ENCODE data around the gene CD55.
"Not testable (repeated sequence)": the region's sequence is repeated elsewhere in the genome, so short reads cannot be mapped to it uniquely, and the experiment has no call there.

The CD55 gene

DNA sequence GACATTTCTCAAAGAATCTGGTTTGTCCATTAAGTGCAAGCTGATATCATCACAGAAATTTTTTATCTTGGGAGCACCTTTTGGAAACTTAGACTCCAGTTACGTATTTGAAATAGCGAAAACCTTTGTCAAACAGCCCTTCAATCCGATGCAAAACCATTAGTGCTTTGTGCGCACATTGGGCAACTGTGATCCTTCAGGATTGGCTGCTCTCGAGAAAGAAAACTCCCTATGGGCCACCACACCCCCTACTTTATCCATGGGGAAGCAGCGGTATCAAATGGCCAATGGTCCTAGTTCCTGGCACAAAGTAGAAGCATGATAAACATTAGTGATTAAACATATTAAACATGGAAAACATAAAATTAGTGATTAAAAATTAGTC is 16.0 kb upstream of the CD55 start:
- no peak for DNase-seq (ENCODE audit: low spot score)

DNA sequence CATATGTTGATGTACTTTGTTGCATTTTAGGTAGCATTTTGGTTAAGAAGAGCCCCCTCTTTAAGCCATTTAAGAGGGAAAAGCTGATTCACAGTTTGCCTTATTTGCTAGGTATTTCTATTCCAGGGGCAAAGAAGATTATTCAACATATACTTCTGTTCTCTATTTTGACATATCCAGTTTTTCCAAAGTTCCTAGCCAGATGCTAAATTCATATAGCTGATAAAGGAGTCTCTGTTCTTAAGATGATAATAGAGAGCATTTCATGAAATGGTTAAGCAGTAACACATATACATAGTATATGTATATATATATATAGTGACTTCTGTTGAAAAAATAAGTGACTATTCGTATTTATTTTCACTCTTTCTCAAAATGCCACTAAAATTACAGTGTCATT is 15.5 kb upstream of the CD55 start:
- DNase-seq (ENCODE audit: low spot score), result no peak

DNA sequence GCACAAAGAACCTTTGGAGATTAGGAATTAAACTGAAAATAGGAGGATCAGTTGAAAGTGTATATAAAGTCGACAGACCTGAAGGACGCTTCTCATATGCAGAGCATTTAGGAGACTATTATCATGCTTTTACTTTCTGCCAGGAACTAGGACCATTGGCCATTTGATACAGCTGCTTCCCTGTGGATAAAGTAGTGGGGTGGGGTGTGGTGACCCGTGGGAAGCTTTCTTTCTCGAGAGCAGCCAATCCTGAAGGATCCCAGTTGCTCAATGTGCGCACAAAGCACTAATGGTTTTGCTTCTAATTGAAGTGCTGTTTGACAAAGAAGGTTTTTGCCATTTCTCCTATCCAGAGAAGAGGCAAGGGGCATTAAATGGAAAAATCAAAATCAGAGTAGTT is 14.9 kb upstream of the CD55 start:
- no peak for DNase-seq (ENCODE audit: low spot score)

DNA sequence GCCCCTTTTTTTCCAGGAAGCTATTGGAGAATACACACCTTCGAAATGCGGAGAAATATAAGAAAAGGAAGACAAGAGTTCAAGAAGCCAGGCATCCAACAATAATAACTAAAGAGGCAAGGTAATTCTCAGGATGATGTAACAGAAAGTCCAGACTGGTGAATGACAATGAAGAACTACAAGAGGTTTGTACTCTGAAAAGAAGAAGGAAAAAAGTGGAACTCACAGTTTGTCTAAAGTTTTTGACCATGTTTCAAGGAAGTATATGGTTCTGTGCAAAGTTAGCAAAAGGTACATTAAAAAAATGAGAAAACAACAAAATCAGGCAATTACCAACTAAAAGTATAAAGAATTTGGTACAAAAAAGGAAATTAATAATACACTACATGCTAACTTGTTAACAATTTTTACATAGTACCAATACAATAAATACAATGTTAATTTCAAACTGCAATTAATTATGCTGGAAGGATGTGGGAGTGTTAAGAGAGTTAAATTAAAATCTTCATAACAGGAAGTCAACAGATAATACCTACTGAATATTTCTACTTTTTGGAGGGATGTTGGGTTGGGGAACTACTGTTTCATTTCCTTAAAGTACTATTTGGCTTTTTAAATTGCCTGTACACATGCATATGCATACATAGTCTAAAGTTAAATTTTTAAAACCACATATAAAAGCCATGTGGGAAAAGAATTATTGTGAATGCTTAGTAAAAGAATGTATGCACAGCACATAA is 12.9 kb upstream of the CD55 start:
- no peak for DNase-seq (ENCODE audit: low spot score)

DNA sequence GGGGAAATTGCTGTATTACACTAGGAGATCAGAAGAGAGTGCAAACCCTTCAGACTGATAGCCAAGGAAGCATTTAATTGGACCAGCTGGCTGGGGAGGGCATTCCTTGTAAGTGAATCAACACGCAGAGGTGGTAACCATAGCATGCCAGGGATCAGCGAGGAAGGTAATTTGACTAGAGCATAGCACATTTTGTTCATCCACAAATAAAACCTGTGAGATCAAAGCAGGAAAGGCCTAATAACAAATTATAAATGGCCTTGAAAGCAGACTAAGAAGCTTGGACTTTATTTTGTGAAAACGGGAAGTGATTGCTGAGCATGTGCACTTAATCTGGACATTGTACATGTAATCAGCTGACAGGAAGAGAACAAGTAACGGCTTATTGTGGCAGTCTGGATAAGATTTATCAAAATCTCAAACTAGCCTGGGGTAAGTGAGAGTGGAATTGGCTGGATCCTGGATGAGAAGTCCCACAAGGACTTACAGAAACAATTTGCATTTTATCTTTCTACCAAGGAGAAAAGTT is 11.7 kb upstream of the CD55 start:
- DNase-seq (ENCODE audit: low spot score), result peak; percentile 73

DNA sequence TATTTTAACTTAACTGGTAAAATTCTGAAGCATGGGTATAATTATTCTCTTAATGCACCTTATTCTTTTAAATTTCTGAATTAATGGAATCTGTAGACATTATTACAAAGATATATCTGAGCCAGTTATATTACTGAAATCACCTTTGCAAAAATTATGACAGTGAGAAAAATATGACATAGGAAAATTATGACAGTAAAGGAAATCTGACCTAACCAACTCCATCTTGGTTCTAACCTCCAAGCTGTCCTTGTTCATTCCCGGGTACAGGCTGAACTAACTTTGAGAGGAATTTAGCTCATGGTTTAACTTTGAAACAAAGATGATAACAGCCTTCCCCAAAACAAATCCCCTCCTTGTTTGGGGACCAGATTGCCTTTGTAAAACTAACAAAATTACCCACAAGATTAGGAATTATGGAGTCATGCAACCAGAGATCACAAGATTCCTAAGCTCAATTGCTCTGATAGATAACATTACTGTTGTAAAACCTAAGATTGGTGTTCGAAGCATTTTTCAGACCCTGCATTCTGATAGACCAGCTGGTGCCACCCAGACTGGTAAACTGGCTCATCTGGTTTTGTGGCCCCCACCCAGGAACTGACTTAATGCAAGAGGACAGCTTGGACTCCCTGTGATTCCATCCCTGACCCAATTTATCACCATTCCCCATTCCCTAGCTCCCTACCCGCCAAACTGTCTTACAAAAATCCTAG is 9.4 kb upstream of the CD55 start:
- DNase-seq (ENCODE audit: low spot score), result no peak

DNA sequence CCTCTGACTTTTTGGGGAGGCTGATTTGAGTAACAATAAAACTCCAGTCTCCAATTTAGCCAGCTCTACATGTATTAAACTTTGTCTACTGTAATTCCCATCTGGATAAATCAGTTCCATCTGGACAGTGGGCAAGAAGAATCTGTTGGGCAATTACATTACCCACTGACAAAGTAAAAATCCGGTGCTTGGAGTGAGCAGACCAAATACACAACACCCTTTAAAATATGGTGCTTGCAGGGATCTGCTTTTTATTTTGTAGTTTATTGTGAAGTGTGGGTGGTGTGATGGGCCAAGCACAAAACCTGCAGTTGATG is 8.9 kb upstream of the CD55 start:
- no peak for DNase-seq (ENCODE audit: low spot score)

DNA sequence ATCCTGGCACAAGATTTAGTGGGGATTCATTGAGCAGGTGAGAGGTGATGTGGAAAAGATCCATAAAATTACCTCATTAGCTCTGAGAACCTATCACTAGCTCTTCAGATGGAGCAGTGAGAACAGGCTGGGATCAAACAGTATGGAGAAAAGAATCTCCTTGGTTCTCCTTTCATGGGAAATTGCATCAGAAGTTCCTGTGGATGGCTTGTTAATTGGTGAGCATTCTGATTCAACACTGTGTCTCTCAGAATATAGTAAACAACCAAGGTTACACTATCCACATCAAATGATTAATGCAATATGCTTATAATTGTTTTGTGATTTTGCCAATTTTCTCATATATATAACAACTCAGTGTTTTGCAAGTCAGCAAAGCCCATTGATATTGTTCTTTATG is 8.3 kb upstream of the CD55 start:
- no peak for DNase-seq (ENCODE audit: low spot score)

DNA sequence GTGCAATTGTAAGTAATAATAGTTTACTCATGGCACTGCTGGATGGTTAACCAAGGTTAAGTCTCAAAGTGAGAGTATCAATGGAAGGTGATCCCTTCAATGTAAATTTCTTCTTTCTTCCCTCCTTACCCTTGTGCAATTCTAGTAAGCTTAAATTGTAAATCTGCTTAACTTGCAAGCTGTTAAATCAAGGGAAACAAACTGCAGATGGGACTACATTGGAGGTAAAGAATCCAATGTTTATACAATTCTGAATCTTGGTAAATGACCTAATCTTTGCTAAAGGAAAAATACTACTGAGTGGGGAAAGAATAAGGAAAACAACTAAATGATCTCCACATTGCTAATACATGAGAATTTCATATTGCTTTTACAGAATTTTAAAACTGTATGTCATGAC is 6.7 kb upstream of the CD55 start:
- no peak for DNase-seq (ENCODE audit: low spot score)

DNA sequence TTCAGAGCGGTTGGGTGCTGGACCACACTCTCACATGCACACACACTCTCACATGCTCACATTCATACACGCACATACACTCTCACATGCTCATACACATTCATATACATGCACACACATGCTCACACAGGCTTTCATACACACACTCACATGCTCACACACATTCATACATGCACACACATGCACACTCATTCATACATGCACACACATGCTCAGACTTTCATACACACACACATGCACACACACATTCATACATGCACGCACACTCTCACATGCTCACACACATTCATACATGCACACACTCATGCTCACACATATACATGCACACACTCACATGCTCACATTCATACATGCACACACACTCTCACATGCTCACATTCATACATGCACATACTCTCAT is 6.0 kb upstream of the CD55 start:
- no peak for DNase-seq (ENCODE audit: low spot score)

DNA sequence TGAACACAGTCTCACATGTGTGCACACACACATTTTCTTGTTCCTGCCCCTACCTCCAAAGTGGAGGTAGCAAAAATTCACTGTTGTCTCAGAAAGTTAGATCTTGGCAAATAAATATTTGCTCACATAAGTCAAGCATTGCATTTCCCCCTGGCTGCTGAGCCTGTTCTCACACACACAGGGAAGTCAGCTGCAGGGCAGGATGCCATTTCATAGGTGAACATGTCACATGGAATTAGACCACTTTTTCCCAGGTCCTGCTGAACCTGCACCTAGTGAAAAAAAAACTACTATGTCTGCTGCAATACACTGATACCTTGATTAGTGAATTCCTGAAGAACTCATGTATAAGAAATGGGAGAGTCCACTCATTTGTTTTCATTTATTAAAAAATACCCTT is 5.3 kb upstream of the CD55 start:
- DNase-seq (ENCODE audit: low spot score), result no peak

DNA sequence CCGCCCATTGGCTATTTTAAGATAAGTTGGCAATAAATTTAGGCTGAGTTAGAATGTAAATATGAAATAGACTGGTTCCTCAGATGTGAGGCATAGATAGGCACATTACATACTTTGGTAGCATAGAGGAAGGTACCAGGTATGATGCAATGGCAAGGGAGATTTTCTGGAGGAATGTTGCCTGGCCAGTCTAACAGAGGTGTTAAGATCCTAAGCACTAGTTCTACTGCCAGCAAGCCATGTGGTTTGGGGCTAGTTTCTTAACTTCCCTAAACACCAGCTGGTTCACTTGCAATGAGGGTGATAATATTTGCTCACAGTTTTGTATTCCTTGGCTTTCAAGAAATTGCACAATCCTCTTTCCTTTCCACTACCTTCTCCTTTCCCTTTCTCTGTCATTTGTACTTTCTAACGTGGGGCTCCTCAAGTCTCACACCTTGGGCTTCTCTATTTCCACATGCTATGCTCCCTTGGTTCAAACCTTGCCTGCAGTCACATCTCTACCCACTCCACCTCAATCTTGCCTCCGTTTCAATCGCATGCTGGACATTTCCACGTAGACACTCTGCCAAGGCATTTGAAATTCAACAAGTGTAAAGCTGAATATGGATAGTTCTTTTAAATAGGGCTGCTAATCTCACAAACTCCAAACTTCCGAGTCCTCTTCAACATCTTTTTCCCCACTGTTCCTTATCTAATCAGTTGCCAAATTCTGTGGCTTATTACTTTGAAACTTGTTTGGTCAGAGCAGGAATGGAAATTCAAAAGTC is 4.7 kb upstream of the CD55 start:
- no peak for DNase-seq (ENCODE audit: low spot score)

DNA sequence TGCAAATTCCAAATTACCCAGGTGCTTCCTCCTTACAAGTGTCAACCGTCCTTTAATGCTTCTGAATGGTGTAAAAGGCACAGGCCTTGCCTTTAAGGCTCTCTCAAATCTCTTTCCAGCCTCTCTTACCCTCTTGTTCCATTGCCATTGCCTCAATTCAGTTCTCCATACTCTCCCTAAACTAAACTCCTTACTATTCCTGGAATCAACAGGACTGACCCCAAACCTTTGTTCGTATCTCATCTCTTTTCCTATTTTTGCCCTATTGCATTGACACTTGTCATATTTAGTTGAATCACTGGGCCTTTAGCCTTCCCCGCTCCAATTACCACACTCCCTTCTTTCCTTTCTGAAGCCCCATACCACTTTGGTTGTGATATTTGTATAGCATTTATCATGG is 3.9 kb upstream of the CD55 start:
- no peak for DNase-seq (ENCODE audit: low spot score)

DNA sequence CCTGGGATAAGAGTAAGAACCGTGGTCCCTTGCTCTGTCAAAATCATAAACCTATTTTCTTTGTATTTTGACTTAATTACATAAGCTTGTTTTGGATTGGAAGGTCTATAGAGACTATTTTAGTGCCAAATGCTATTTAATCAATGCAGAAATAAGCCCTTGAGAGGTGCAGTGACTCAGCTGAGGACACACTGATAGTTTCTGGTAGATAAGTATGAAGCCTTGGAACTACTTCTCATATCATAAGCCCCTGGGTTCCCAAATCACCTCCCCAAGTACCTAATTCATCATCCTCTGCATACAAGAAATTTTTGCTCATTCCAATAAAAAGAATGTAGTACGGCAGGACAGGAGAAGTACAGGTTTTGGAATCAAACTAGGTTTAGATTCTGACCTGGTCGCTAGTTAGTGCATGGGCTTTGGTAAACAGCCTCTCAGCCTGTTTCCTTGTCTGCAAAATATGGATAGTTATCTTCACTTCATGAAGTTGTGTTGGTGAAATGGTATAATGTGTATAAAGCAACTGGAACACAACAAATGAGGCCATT is 3.3 kb upstream of the CD55 start:
- DNase-seq (ENCODE audit: low spot score), result no peak

DNA sequence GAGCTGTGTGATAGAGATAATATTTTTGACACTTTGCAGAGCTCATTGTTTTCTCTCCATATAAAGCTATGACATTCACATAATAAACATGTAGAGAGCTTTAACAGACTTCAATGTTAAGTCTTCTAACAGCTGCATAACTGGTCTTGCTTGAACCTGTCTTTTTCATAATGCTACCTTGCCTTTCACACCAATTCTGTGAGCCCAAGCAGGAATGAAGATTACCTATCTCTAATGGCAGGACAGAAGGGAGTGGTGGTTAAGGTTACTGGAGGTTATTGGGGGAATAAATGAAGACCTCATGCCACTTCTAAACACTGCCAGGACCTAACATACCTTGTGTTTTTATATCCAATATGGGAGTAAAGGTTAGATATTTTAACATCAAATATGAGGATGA is 2.3 kb upstream of the CD55 start:
- no peak for DNase-seq (ENCODE audit: low spot score)

DNA sequence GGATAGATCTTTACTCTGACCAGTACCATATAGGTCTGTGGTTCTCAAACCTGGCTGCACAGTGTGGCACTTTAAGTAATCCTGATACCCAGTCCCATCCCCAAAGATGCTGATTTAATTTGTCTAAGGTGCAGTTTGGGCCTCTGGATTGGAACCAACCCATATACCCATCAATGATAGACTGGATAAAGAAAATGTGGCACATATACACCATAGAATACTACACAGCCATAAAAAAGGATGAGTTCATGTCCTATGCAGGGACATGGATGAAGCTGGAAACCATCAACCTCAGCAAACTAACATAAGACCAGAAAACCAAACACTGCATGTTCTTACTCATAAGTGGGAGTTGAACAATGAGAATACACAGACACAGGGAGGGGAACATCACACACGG is 1.4 kb upstream of the CD55 start:
- DNase-seq (ENCODE audit: low spot score), result not testable (repeated sequence)

DNA sequence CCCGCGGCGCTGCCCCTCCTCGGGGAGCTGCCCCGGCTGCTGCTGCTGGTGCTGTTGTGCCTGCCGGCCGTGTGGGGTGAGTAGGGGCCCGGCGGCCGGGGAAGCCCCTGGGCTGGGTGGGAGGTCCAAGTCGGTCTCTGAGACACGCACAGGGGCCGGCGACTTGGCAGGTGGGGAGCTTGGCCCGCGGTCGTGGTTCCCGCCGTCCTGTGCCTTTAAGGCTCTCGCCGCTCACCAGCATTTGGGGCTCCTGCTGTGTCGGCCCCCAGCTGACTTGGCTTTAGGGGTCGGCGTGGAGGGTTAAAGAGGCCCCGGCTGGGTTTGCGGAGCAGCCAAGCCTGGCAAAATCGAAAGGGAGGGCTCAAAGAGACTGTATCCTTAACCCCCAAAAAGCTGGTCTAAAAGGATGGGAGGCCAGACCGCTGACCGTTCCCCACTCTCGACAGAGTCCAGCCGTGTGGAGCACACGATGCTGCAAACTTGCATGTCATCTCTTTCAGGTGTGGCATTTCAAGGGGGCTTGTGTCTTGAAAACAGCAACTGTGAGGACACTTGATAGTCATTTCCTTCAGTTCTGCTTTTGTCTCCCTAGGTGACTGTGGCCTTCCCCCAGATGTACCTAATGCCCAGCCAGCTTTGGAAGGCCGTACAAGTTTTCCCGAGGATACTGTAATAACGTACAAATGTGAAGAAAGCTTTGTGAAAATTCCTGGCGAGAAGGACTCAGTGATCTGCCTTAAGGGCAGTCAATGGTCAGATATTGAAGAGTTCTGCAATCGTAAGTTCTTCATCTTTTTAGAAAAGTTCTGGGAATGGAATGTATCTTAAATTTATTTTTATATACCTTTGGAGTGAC is 540 bp downstream of the CD55 start:
- DNase-seq (ENCODE audit: low spot score), result peak; percentile 61

DNA sequence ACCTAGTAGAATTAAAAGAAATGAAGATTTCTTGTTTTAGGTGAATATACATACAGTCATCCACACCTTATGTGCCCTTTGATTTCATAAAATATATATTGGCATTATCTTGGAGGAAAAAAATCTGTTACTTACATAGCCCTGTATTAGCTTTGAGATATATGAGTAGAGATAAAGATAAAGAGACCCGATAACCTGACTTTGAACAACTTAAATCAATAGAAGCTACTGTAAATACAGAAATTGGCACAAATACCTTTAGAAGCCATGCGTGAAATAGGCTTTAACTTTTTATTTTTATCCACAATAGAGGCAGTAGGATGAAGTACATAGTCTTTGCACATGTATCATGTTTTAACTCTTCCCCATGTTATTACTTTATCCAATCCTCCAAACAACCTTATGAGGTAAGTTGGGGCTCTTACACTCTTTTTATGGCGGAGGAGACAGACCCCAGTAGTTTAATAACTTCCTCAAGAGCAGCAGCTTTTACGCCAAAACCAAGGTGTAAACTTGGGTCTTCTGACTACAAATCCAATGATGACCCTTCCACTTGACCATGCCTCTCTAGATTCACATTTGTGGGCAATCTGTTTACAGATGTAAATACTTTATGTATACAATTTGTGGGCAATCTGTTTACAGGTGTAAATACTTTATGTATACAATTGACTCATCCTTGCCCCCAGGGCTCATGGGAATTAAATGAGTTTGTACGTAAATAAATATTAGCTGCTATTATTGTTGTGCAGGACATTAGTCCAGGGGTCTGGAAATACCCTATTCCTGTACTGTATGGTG is 2.1 kb downstream of the CD55 start:
- no peak for DNase-seq (ENCODE audit: low spot score)

DNA sequence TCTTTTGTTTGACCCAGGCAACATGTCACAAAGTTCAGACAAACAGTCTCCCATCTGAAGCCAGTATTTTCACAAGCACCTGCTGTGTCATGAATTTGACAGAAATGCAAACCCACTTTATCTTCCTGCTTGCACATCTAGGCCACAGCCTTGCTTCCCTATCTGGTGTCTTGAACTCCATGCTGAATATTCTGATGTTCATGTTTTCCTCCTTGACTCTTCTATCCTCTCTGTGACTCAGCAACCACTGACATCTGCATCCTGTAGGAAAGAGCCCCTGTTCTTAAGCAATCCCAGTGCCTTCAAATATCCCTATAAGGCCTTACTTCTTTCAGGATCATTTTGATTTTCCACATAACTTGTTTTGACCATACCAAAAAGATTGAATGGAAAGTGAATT is 6.5 kb downstream of the CD55 start:
- DNase-seq (ENCODE audit: low spot score), result no peak

DNA sequence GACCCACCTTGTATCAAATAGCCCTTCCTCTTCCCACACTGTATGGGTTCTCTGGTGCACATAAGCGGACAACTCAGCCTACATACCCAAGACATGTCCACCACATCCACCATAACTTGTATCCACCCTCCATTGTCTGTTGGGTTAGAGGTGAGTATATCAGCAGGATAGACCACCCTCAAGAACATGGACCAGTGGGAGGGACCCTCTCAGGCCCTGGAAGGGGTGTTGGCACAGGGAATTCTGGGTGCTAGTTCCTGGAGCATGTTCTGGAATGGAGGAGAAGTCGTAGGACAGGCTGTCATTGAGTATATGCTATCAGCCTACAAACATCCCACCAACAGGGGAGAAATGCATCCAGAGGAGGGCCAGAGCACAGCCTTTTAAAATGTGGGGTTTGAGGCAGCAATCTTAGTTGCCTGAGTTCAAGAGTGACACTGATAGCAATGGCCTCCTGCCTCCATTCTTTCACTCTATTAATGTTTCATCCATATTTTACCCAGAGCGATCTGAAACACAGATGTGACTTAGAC is 7.5 kb downstream of the CD55 start:
- no peak for DNase-seq (ENCODE audit: low spot score)

DNA sequence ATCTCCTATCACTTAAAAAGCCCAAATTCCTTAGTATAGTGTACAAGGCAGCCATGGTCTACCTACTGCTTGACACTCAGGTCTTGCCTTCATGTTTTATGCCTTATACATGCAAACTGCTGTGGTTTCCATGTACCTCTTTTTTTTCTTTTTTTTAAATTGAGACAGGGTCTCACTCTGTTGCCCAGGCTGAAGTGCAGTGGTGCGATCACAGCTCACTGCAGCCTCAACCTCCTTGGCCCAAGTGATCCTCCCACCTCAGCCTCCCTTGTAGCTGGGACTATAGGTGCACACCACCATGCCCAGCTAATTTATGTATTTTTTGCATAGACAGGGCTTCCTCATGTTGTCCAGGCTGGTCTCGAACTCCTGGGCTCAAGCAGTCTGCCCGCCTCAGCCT is 8.0 kb downstream of the CD55 start:
- no peak for DNase-seq (ENCODE audit: low spot score)

Measured in NAMALWA (cell line).